NCI-H2227 (cell line): Measurements from ENCODE around the gene CLEC19A.
"Not testable (repeated sequence)": the region's sequence is repeated elsewhere in the genome, so short reads cannot be mapped to it uniquely, and the experiment has no call there.

Source experiments
- DNase-seq: peaks from one replicate; lab custom pipeline; 2025; ENCODE audit not compliant: unreplicated experiment; lab: John Stamatoyannopoulos, UW

The CLEC19A gene

DNA sequence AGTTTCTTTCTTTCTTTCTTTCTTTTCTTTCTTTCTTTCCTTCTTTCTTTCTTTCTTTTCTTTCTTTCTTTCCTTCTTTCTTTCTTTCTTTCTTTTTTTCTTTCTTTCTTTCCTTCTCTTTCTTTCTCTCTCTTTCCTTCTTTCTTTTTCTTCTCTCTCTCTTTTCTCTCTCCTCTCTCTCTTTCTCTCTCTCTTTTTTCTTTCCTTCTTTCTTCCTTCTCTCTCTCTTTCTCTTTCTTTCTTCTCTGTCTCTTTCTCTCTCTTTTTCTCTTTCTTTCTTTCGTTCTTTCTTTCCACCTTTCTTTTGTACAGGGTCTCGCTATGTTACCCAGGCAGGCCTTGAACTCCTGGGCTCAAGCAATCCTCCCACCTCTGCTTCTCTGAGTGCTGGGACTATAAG, 35.7 kb downstream of the CLEC19A start:
- DNase-seq: not testable (repeated sequence)

DNA sequence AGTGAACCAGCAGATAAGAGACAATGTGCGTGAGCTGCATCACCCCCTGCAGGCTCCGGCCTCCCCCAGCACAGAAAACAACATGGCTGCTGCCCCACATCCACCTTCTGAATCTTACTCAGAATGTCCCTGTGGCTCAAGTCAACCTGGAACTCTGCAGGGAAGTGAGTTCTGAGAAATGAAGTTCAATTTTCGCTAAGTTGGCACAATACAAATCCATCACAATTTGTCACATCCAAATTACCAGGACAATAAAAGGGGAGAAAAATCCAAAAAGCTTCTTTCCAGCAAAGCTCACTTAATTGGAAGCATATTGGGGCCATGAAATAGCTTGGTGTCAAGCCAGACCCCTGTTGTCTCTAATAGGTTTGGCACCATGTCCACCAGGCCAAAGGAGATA, 38.1 kb downstream of the CLEC19A start:
- DNase-seq: no peak

DNA sequence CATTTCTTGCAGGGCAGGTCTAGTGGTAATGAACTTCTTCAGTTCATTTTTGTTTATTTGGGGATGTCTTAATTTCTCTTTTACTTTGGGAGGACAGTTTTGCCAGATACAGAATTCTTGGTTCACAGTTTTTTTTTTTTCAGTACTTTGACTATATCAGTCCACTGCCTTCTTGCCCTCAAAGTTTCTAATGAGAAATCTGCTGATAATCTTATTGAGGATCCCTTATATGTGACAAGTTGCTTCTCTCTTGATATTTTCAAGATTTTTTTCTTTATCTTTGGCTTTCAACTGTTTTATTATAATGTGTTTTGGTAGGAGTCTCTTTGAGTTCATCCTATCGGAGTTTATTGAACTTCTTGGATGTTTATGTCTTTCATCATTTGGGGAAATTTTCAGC, 42.8 kb downstream of the CLEC19A start:
- no peak for DNase-seq

DNA sequence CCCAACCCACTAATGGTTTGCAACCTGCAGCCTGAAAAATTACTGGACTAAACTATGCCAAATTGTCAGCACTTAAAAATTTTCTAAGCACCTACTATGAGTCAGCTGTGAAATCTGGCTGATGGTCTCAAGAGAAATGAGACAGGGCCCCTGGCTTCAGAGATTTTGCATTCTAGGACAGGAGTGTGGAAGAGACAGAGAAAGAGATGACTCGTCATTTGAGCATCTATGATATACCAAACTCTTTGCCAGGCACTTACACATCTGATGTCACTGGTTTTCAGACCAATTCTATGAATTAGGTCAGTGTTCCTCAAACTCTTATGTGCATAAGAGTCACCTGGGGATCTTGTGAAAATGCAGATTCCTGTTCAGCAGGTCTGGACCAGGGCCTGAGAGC, 44.4 kb downstream of the CLEC19A start:
- no peak for DNase-seq

DNA sequence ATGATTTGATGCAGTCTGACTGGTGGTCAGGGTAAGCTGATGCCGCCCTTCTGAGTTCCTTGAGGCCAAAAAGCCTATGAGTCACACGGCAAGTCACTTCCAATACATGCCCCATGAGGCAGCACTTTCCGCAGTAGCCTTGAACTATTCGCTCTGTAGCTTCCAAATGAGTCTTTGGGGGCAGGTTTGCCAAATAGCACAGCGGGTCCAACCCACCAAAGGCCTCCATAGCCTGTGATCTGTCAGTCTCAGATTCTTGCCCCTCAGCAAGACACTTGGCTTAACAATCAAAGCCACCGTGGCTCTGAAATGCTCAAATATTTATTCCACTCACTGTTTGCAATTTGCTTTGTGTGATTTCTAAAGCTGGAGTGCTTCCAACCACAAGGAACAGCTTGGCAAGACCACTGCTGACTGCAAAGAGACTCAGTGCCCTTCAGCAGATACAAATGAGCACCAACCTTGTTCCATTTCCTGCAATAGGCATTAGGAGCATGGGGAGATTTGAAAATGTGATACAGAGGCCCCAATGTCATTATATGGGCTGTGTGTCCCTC, 45.4 kb downstream of the CLEC19A start:
- no peak for DNase-seq

DNA sequence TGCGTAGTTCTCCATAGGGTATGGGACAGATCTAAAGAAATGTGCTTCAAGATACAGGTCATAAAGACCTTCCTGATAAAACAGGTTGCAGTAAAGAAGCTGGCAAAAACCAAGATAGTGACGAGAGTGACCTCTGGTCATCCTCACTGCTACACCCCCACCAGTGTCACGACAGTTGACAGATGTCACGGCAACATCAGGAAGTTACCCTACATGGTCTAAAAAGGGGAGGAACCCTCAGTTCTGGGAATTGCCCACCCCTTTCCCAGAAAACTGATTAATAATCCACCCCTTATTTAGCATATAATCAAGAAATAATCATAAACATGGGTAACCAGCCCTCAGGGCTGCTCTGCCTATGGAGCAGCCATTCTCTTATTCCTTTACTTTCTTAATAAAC, 46.3 kb downstream of the CLEC19A start:
- DNase-seq: no peak

DNA sequence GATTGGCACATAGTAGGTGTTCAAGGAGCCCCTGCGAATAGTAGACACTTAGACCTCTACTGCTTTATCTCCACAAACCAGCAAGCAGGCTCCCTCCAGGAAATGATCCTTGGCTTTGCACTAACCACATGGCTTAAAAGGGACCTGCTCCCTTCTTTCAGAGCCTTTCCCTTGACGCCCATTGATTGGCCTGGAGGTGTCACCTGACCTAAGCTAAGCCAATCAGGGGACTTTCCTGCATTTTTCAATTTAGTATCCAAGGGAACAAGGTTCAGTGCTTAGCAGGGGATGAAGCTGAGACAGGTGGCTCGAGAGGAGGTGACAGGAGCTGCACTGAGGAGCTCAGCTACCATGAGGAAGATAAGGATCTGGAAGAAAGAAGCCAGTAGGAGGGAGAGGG, 52.8 kb downstream of the CLEC19A start:
- DNase-seq: no peak

DNA sequence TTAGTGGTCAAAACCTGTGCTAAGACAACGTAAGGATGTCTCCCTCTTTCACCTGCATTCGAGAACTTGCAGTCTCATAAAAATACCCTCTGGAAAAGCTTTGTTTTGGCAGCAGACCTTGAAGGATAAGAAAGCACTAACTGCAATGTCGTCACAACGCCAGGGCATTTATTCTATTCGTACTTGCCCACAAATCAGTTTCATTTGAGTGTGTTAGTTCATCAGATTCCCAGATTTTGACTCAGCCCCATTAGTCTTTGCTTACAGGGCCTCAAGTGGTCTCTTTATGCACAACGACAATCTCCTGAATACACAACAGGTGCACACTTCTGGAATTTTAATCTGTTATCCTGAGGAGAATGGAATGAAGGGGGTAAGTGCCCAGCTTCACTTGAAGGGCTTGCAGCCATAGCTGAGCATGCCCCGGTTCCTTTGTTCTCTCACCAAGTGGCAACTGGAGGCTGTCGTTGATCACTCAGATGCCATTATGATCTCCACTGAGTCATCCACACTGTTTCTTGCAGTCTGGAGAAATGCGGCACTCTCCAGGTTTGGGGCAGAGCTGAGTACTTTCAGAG, 58.8 kb downstream of the CLEC19A start:
- no peak for DNase-seq

DNA sequence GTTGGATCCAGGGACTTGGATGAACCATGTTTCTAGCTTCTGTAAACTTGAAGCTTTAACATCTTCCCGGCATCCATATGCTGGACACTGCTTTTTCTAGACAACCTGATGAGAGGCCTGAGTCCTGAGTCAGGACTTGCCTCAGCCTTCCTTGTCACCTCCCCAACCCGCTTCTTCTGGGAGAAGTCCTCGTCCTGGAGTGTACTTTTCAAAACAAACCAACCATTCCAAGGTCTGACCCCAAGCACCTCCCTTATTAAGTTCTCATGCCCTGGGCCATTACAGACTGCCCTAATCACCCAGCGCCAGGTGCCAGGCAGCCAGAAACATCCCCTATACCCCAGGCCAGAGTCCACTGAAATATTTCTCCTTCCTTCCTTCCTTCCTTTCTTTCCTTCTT, 59.4 kb downstream of the CLEC19A start:
- DNase-seq: no peak

DNA sequence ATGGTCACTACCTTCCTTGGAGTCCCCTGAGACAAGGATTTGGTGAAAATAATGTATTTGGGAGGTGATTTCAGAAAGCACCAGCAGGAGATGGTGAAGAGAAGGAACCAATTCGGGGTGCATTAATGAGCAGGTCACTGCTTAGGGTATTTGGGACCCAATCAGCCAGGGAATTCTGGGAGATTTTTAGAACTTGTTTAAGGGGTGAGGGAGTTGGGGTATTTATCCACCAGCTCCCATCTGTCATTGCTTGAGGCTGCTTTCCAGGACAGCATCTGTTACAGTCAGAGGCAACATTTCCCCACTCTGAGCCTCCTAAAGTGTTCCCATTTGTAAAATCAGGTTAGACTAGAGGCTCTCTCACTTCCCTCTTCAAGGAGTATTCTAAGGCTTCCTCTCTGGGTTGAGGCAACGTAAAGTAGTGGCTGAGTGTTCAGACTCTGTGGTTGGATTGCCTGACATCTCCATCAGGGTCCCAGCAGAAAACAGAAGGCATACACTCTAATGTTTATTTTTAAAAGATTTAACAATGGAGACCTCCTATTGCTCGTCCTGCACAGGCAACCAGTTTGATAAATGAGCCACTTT, 60.9 kb downstream of the CLEC19A start:
- DNase-seq: no peak

DNA sequence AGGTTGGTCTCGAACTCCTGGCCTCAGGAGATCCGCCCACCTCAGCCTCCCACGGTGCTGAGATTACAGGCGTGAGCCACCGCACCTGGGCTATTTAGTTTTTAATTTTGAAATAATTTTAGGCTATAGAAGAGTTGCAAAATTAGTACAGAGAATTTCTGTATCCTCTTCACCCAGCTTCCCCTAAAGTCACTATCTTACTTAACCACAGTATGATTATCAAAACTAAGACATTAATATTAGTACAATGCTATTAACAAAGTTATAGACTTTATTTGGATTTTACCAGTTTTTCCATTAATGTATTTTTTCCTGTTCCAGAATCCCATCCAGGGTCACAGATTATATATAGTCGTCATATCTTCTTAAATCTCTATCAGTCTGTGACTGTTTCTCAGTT, 62.6 kb downstream of the CLEC19A start:
- no peak for DNase-seq

DNA sequence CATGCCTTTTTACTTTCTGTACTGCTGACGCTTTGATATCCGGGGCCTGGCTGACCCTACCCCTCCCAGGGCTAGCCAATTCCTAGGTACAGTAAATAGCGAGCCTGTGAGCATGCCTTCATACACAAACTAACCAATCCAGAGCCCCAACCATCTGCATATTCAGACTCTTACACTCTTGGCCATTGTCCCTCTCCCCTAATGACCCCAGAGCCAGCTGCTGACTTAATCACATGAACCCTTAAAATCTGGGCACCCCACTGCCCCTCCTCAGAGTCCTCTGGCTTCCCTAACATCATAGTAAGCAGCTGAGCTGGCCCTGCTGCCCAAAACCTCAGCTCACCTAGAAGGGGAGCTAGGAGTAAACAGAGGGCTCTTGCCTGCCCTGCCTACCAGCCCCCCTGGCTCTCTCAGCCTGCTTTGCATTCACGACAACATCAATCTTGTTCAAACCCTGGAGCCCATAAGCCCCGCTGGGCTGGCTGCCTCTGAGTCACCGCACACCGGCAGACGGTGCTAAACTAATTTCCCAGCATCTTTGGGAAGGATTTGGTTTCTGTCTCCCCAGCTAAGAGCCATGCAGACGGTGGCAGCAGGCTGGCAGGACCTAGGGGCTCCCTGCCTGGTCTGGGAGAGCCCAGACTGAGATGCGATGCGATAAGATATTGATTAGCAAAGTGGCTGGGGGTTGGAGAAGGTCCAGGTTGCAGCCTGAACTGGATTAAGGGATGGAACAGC, 63.2 kb downstream of the CLEC19A start:
- peak; percentile 58 for DNase-seq

DNA sequence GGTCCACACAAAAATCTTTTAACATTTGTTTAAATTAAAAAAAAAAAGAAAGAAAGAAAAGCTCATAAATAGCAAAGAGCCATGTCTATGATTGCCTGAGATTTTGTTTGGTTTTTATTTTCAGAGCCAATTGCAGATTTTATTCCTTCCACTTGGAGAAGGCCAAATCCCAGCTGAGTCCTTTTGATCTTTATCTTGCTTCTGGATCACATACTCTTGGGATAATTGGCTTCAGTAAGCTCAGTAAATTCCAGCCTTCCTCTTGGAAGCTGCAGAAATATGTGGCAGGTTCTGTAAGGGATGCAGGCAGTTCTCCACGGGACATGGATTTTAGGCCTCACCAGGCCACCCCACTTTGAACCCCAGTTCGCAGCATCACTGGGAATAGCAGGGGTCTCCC, 68.8 kb downstream of the CLEC19A start:
- no peak for DNase-seq

DNA sequence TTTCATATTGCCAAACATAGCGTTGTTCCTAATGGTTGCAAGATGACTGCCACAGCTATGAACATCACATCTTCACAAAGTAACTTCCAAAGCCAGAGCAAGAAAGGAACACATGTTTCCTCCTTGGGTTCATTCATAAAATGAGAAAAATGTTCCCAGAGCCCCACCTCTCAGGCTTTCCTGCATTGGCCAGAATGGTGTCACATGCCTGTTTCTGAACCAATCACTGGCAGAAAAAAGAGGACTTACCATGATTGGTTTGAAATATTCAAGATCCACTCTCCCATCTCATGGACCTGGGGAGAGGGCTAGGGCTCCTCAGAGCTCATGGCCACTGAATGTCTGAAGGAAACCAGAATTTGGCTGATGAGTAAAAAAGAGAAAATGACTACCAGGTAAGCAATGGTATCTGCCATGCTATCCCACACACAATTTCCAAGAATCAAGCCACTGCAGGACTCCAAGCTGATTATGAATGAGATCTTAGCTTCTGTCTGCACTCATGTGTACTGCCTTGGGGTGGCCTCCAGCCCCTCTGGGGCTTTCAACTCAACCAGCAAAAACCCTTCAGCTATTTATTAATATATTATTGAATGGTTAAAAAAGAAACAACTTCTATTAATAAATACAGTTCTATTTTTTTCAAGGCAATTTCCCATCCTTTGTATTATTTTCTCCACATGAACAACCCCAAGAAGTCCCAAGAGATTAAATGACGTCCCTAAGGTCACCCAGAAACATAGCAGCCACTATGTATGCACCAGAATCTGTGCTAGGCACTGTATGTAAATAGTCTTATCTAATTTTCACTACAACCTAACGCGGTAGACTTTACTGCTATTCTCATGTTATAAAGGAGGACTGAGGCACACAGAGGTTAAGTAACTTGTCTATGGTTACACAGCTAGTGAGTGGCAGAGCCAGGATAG, 70.8 kb downstream of the CLEC19A start:
- DNase-seq: no peak

DNA sequence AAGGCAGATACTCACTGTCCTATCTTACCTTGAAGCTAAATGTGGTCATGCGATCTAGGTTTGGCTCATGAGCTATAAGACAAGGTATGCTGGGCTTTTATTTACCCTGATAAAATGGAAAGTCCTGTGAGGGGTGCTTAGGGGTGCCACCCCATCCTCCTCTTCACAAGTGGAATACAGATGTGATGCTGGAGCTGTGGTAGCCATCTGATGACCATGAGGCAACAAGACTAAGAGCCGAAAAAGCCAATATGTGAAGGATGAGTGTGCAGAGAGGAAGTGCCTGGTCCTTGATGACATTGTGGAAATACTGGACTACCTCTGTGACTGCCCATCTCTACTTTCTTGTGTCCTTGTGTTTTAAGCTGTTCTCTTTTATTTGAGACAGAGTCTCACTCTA, 74.0 kb downstream of the CLEC19A start:
- no peak for DNase-seq
